ENCODE data around the gene PRR14.

- TF ChIP-seq CTCF (IDR thresholded peaks at IDR 0.05; ENCODE audit: insufficient read depth, low read depth, low read length), result peak; percentile 54
- no peak for TF ChIP-seq EZH2 (IDR thresholded peaks at IDR 0.05; ENCODE audit: insufficient read depth, low read length)
These were observed 7.3 kb downstream of the PRR14 start, which contains the start of gene FBRS for GRCh38 chr16:30657866-30658730.

Data from astrocyte (in vitro differentiated cells and primary cell).